Stimulated activated CD8-positive, alpha-beta memory T cell treated with anti-CD3 and anti-CD28 coated beads, Interleukin-7, amount 100 ng/mL, for 1 hour (primary cell): ENCODE measurements around the gene ZNF71.

Source experiments
- DNase-seq, 2 donors: peaks; one replicate each; pipeline ENCODE4 v3.0.0-alpha.2; 2020; ENCODE audit warnings: low read depth in 2 of 2

The ZNF71 gene

GRCh38 chr19:56594783-56595547, at the start of gene ZNF71:
Gene ZNF71 (plus strand): TSS chr19:56595302. CDS start chr19:56601559, 6,257 bp downstream.
- peak; percentile 70 for DNase-seq

- DNase-seq, result no peak
These were observed 47.6 kb upstream of the ZNF71 start for GRCh38 chr19:56547535-56547934.

- no peak for DNase-seq
These were observed 40.7 kb upstream of the ZNF71 start for GRCh38 chr19:56554272-56554869.

GRCh38 chr19:56562766-56563165, 32.3 kb upstream of the ZNF71 start:
- DNase-seq, result no peak

GRCh38 chr19:56566904-56567273, 28.2 kb upstream of the ZNF71 start:
- DNase-seq, result no peak

GRCh38 chr19:56567274-56568120, 27.6 kb upstream of the ZNF71 start, which contains the start of gene ZNF470:
Gene ZNF470 (plus strand): TSS chr19:56567468. CDS start chr19:56570312, 2,844 bp downstream.
- DNase-seq, result peak; percentile 76 to 77

- no peak for DNase-seq
These were observed 22.5 kb upstream of the ZNF71 start for GRCh38 chr19:56572589-56572988.

GRCh38 chr19:56573914-56574313, 21.2 kb upstream of the ZNF71 start:
- DNase-seq, result no peak

GRCh38 chr19:56577719-56578602, 17.1 kb upstream of the ZNF71 start:
- no peak for DNase-seq

- DNase-seq, result no peak
These were observed 688 bp upstream of the ZNF71 start for GRCh38 chr19:56594446-56594782.

GRCh38 chr19:56595548-56595899, 422 bp downstream of the ZNF71 start:
- no peak for DNase-seq

- DNase-seq, result no peak
These were observed 1.6 kb downstream of the ZNF71 start for GRCh38 chr19:56596676-56597075.

GRCh38 chr19:56597696-56598095, 2.6 kb downstream of the ZNF71 start:
- DNase-seq, result no peak

GRCh38 chr19:56601375-56601774, 6.3 kb downstream of the ZNF71 start:
- DNase-seq, result no peak

GRCh38 chr19:56603829-56604228, 8.7 kb downstream of the ZNF71 start:
- DNase-seq, result no peak

- DNase-seq, result no peak
These were observed 13.3 kb downstream of the ZNF71 start for GRCh38 chr19:56608274-56608964.

- DNase-seq, result no peak
These were observed 16.2 kb downstream of the ZNF71 start for GRCh38 chr19:56611288-56611687.

- DNase-seq, result no peak
These were observed 17.6 kb downstream of the ZNF71 start for GRCh38 chr19:56612737-56613136.

GRCh38 chr19:56613639-56614038, 18.5 kb downstream of the ZNF71 start:
- no peak for DNase-seq

- no peak for DNase-seq
These were observed 22.4 kb downstream of the ZNF71 start for GRCh38 chr19:56617531-56617930.

GRCh38 chr19:56619121-56619520, 24.0 kb downstream of the ZNF71 start:
- DNase-seq, result no peak
